WI38 (cell line): ENCODE data around the gene PLOD3.

Experiments used
- H3K4me3 ChIP-seq: 2 replicates; pipeline ENCODE4 v1.5.1; 2011; ENCODE audit warnings: low read depth, mild to moderate bottlenecking, control low read depth, low read length
- TF ChIP-seq, protein P1 (sequence below): IDR thresholded peaks from 2 replicates; pipeline ENCODE4 v1.5.1; 2012; ENCODE audit warnings: low read depth, mild to moderate bottlenecking, control low read depth, low read length

The PLOD3 gene

DNA sequence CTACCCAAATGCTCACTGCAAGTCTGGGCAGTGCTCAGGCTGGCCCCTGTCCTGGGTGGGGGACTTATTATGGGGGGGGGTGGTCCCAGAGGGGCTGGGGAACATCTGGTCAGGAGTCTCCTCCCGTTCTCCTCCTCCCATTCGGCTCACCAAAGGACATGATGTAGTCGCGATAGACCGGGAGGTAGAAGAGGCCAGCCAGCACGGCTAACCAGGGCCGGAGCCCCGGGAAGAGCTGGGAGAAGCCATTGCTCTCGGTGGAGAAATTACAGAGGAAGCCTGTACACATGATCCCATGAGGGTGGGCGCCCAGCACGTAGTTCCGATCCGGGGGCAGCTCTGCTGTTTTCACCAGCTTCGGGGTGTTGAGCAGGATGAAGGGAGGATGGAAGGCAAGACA lies 18.9 kb downstream of the PLOD3 start:
- TF ChIP-seq, protein P1, sequence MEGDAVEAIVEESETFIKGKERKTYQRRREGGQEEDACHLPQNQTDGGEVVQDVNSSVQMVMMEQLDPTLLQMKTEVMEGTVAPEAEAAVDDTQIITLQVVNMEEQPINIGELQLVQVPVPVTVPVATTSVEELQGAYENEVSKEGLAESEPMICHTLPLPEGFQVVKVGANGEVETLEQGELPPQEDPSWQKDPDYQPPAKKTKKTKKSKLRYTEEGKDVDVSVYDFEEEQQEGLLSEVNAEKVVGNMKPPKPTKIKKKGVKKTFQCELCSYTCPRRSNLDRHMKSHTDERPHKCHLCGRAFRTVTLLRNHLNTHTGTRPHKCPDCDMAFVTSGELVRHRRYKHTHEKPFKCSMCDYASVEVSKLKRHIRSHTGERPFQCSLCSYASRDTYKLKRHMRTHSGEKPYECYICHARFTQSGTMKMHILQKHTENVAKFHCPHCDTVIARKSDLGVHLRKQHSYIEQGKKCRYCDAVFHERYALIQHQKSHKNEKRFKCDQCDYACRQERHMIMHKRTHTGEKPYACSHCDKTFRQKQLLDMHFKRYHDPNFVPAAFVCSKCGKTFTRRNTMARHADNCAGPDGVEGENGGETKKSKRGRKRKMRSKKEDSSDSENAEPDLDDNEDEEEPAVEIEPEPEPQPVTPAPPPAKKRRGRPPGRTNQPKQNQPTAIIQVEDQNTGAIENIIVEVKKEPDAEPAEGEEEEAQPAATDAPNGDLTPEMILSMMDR = no peak
- H3K4me3 ChIP-seq = no peak overlapping the region

DNA sequence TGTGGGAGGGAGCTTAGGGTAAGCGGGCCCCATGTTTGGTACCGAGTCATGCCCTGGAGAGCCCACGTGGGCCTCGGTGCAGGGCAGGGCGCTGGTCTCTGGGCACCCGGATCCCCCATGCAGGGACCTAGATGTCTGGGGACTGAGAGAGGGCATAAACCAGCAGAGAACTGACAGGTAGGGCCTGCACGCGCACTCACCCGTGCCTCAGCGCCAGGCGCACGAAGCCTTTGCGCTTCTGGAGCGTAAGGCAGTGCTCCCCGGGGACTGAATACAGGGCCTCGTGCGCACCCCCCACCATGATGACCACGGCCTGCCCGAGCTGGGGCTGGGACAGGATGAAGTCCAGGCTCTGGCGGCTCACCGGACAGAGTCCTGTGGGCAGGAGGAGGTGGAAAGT lies 19.4 kb downstream of the PLOD3 start:
- H3K4me3 ChIP-seq = no peak overlapping the region
- TF ChIP-seq, protein P1 = no peak

DNA sequence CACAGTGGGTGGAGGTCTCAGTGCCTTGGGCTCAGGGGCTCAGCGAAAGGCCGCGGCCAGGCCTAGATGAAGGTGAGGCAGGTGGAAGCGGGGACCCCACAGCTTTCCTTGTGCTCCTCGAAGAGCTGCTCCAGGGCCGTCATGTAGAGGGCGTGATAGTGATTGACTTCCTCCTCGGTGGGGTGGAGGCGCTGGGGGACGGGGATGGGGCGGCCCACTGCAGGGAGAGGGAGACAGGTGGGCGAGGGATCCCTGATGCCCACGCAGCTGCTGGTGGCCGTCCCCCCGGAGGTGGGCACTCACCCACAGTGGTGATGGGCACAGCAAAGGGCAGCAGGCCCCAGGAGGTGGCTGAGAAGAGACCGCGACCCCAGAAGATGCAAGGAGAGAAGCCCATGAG lies 21.5 kb downstream of the PLOD3 start:
- TF ChIP-seq, protein P1 = no peak

DNA sequence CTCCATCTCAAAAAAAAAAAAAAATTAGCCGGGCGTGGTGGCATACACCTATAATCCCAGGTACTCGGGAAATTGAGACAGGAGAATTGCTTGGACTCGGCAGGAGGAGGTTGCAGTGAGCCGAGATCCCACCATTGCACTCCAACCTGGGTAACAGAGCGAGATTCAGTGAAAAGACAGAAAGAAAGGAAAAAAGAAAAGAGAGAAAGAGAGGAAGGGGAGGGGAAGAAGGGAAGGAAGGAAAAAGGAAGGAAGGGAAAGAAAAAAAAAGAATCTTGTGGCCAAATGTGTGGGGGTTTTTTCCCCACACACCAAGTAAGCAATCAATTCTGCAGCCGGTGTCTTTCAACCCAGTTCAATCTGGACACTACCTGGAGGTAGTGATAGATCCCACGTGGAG lies 28.3 kb downstream of the PLOD3 start:
- TF ChIP-seq, protein P1 = no peak

More for the DNA sequence above, 21.5 kb downstream of the PLOD3 start:
- no peak overlapping the region for H3K4me3 ChIP-seq

DNA sequence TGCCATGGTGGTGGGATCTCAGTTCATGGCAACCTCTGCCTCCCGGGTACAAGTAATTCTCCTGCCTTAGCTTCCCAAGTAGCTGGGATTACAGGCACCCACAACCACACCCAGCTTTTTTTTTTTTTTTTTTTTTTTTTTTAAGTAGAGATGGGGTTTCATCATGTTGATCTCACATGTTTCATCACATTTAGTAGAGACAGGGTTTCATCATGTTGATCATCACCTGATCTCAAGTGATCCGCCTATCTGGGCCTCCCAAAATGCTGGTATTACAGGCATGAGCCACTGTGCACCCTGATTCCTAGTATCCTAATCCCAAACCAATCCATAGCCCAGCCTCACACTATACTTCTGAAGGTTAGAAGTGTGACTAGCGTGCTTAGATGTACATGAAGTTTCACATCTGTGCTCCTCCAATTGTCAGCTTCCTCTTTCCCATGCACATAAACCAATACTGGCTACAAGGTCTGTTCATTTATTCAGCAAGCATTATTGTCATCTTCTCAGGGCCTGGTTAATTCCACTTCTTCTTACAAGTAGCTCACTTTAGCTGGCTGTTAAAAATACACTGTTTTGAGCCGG lies 30.4 kb downstream of the PLOD3 start:
- TF ChIP-seq, protein P1 = no peak
- H3K4me3 ChIP-seq = no peak overlapping the region

More for the DNA sequence above, 28.3 kb downstream of the PLOD3 start:
- H3K4me3 ChIP-seq = no peak overlapping the region

DNA sequence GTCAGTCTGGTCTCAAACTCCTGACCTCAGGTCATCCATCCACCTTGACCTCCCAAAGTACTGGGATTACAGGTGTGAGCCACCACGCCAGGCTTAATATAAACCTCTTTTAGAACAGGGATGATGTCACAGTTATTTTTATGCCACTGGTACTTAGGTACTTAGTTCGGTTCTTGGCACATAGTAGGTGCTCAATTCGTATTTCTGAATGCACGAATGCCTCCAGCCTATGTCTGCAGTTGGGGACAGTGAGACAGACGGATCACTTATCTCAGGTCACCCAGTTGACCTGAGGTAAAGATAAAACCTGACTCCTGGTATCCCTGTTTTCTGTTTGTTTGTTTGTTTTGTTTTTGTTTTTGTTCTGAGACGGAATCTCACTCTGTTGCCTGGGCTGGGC lies 31.2 kb downstream of the PLOD3 start:
- TF ChIP-seq, protein P1 = no peak
- H3K4me3 ChIP-seq = no peak overlapping the region

DNA sequence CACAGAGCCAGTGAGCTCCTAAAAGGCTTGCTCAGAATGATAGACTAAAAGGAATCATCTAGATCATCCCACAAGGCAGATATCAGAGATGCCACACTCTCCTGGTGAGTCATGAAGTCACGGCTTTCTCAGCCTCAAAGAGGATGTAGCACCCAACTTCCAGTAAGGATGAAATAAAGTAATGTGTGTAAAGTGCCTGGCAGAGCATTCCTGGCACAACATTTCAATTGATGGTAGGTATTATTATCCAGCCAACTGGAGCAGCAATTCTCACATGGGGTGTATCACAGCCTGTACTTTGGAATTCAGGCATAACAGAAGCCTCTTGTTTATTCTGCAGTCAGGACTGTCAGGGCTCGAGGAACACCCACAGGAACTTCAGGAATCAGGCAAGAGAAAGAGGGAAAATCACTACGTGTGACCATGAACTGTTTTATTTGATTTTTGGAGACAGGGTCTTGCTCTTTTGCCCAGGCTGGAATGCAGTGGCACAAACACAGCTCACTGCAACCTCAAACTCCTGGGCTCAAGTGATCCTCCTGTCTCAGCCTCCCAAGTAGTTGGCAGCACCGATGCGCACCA lies 32.0 kb downstream of the PLOD3 start:
- TF ChIP-seq, protein P1 = no peak
- no peak overlapping the region for H3K4me3 ChIP-seq
